CD14-positive monocyte (primary cell): Measurements from ENCODE around the gene KRT6C. TPM values are rescaled to one million over a fixed set of nuclear protein-coding genes. Genes with fewer than 3 reads are reported as not detected.

Experiments
- DNase-seq, 3 donors: peaks; one replicate each; pipeline ENCODE4 v3.0.0-alpha.2; 2011 to 2022
- H2AFZ ChIP-seq: 2 replicates; pipeline ENCODE4 v1.6.0; 2012; ENCODE audit warnings: mild to moderate bottlenecking, low read depth, low read length, inconsistent platforms; ENCODE audit not compliant: insufficient read depth, poor library complexity, severe bottlenecking
- H3K27ac ChIP-seq, 2 donors: 1 replicate in 1 of 2; 2 replicates in 1 of 2; pipeline ENCODE4 v1.5.1; 2012 to 2013; ENCODE audit warnings: low read length in 2 of 2, control low read depth in 1 of 2, inconsistent platforms in 1 of 2, low read depth in 1 of 2, mild to moderate bottlenecking in 1 of 2
- H3K27me3 ChIP-seq, 2 donors: one replicate each; pipeline versions ENCODE4 v1.6.0 to v1.6.1; 2011 to 2013; ENCODE audit warnings: low read length in 2 of 2; ENCODE audit not compliant: control insufficient read depth in 2 of 2, insufficient read depth in 2 of 2
- H3K36me3 ChIP-seq, 2 donors: replicated peaks in 1 of 2; 1 replicate in 1 of 2; 2 replicates in 1 of 2; pipeline versions ENCODE4 v1.5.1 to v1.6.1; 2012 to 2013; ENCODE audit warnings: low read length in 2 of 2, control low read depth in 1 of 2, inconsistent platforms in 1 of 2, mild to moderate bottlenecking in 1 of 2; ENCODE audit not compliant: insufficient read depth in 2 of 2, control insufficient read depth in 1 of 2
- H3K4me1 ChIP-seq, 2 donors: 1 replicate in 1 of 2; 2 replicates in 1 of 2; pipeline versions ENCODE4 v1.5.1 to v1.6.1; 2012 to 2013; ENCODE audit warnings: low read length in 2 of 2, control low read depth in 1 of 2, inconsistent platforms in 1 of 2, mild to moderate bottlenecking in 1 of 2, moderate library complexity in 1 of 2; ENCODE audit not compliant: insufficient read depth in 2 of 2, control insufficient read depth in 1 of 2
- H3K4me2 ChIP-seq: replicated peaks from 2 replicates; pipeline ENCODE3; 2012; ENCODE audit warnings: low read length, moderate library complexity, mild to moderate bottlenecking; ENCODE audit not compliant: poor library complexity, severe bottlenecking; ENCODE audit errors: extremely low read depth
- H3K4me3 ChIP-seq, 3 experiments: fragments of 200-600 bp in 1 of 3; sonication (generic) in 1 of 3; replicated peaks in 1 of 3; 1 replicate in 2 of 3; 2 replicates in 1 of 3; pipeline ENCODE4 v1.5.1; 2011 to 2013; ENCODE audit warnings: low read length in 3 of 3, mild to moderate bottlenecking in 3 of 3, control low read depth in 2 of 3, low read depth in 2 of 3, inconsistent platforms in 1 of 3, moderate library complexity in 1 of 3
- H3K79me2 ChIP-seq: 2 replicates; pipeline ENCODE4 v1.6.0; 2012; ENCODE audit warnings: mild to moderate bottlenecking, control low read depth, inconsistent platforms, low read length, moderate library complexity; ENCODE audit not compliant: insufficient read depth
- H3K9ac ChIP-seq: 2 replicates; pipeline ENCODE4 v1.6.0; 2017; ENCODE audit warnings: low read length, mild to moderate bottlenecking; ENCODE audit not compliant: insufficient read depth, poor library complexity, severe bottlenecking
- H3K9me3 ChIP-seq, 2 donors: replicated peaks in 1 of 2; 1 replicate in 1 of 2; 2 replicates in 1 of 2; pipeline versions ENCODE4 v1.5.1 to v1.6.1; 2012 to 2013; ENCODE audit warnings: low read length in 2 of 2, control low read depth in 1 of 2; ENCODE audit not compliant: control insufficient read depth in 1 of 2, insufficient read depth in 1 of 2
- H4K20me1 ChIP-seq: 2 replicates; pipeline ENCODE4 v1.6.0; 2012; ENCODE audit warnings: mild to moderate bottlenecking, low read length, control low read depth, moderate library complexity; ENCODE audit not compliant: insufficient read depth
- H3K27ac Mint-ChIP-seq, 7 donors: one replicate each; pipeline ENCODE4 v1.8.0; 2020; ENCODE audit warnings: mild to moderate bottlenecking in 7 of 7, mixed read lengths in 7 of 7, moderate library complexity in 6 of 7, inconsistent platforms in 2 of 7
- H3K27me3 Mint-ChIP-seq, 3 donors: one replicate each; pipeline ENCODE4 v1.8.0; 2021 to 2022; ENCODE audit warnings: low read depth in 3 of 3, mild to moderate bottlenecking in 3 of 3, mixed read lengths in 3 of 3, moderate library complexity in 3 of 3, inconsistent platforms in 1 of 3
- H3K36me3 Mint-ChIP-seq, 2 donors: one replicate each; pipeline ENCODE4 v1.8.0; 2020; ENCODE audit warnings: mixed read lengths in 2 of 2, inconsistent platforms in 1 of 2, mild to moderate bottlenecking in 1 of 2
- H3K4me1 Mint-ChIP-seq: one replicate; pipeline ENCODE4 v1.8.0; 2020; ENCODE audit warnings: mild to moderate bottlenecking, mixed read lengths
- H3K4me3 Mint-ChIP-seq, 2 donors: one replicate each; pipeline ENCODE4 v1.8.0; 2020; ENCODE audit warnings: mild to moderate bottlenecking in 2 of 2, mixed read lengths in 2 of 2, moderate library complexity in 1 of 2
- H3K9me3 Mint-ChIP-seq, 7 donors: one replicate each; pipeline ENCODE4 v1.8.0; 2020 to 2022; ENCODE audit warnings: mixed read lengths in 7 of 7, mild to moderate bottlenecking in 6 of 7, moderate library complexity in 6 of 7, inconsistent platforms in 2 of 7
- CTCF ChIP-seq: fragments of 200-600 bp; IDR thresholded peaks from one replicate; pipeline ENCODE4 v1.8.0; 2022; ENCODE audit warnings: antibody characterized with exemption, mild to moderate bottlenecking
- WGBS: methylation state at CpG from one replicate; pipeline ENCODE4 v1.1.5; 2013; ENCODE audit warnings: missing lambda C conversion rate; ENCODE audit not compliant: insufficient coverage; 5-methylcytosine and 5-hydroxymethylcytosine counted together
- intact Hi-C, 2 donors: fragments of 100-400 bp; cut with micrococcal nuclease; formaldehyde crosslinking; loops; one replicate each; pipeline versions ENCODE4 v1.15.0 to v1.15.1; 2023
- polyA plus RNA-seq, 3 donors: library from polyadenylated mRNA; depleted of rRNA in 1 of 3; unstranded in 2 of 3; stranded (reverse) in 1 of 3; fragments of 300-500 nt in 2 of 3; fragments of >200 nt in 1 of 3; fragmentation: Illumina TruSeq in 2 of 3; gene quantifications; 1 replicate in 2 of 3; 2 replicates in 1 of 3; pipeline ENCODE4 v1.2.3, GENCODE V29; 2012 to 2021

KRT6C gene
- polyA plus RNA-seq, 3 donors, result not detected

DNA sequence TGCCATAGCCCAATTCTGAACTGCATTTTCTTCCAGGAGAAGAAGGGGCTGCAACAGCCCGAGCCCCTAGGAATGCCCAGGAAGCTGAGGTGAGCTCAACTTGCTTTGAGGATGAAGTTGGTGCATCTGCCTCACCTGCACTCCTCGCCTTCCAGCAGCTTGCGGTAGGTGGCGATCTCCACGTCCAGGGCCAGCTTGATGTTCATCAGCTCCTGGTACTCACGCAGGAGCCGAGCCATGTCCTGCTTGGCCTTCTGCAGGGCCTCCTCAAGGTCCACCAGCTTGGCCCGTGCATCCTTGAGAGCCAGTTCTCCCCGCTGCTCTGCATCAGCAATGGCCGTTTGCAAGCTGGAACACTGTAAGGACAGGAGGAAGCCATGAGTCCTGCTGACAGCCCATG lies 45.5 kb downstream of the KRT6C start:
- Histone ChIP-seq H4K20me1 (no peaks in the 10 kb centered on the region), H3K79me2 (no peaks in the 10 kb centered on the region), H2AFZ (no peak overlapping the region), H3K27me3 (no peaks in the 10 kb centered on the region), H3K4me1 (no peaks in the 10 kb centered on the region), H3K4me2 (no peak overlapping the region), H3K27ac (no peak overlapping the region), H3K9ac (no peak overlapping the region), H3K9me3 (no peaks in the 10 kb centered on the region), H3K36me3 (no peaks in the 10 kb centered on the region), H3K4me3 (no peak overlapping the region)
- no peaks in the 10 kb centered on the region for H3K4me1 Mint-ChIP-seq
- H3K4me3 Mint-ChIP-seq, result no peak overlapping the region
- TF ChIP-seq CTCF, result no peak
- intact Hi-C loops, result no loop called here
- no peaks in the 10 kb centered on the region for H3K9me3 Mint-ChIP-seq
- 74% methylated on average over 9 of the region's 10 CpGs for WGBS
- no peak overlapping the region for H3K27ac Mint-ChIP-seq
- no peaks in the 10 kb centered on the region for H3K36me3 Mint-ChIP-seq
- DNase-seq, result no peak
- H3K27me3 Mint-ChIP-seq, result peaks cover 7 to 13% (median 10%) of the 10 kb centered on the region in 3 donors

GRCh38 chr12:52427083-52427482 lies 46.5 kb downstream of the KRT6C start:
- H3K27me3 ChIP-seq, result no peaks in the 10 kb centered on the region
- intact Hi-C loops, result no loop called here
- H2AFZ ChIP-seq, result no peak overlapping the region
- H3K27me3 Mint-ChIP-seq, result peaks cover 7 to 15% (median 10%) of the 10 kb centered on the region in 3 donors
- no peak overlapping the region for H3K27ac ChIP-seq
- no peak overlapping the region for H3K4me2 ChIP-seq
- no peak overlapping the region for H3K9ac ChIP-seq
- H3K9me3 ChIP-seq, result no peaks in the 10 kb centered on the region
- no peak for TF ChIP-seq CTCF
- H3K36me3 ChIP-seq, result no peaks in the 10 kb centered on the region
- H3K4me1 Mint-ChIP-seq, result no peaks in the 10 kb centered on the region
- WGBS, result no CpG with 5 or more reads among the region's 1 CpG
- H3K36me3 Mint-ChIP-seq, result no peaks in the 10 kb centered on the region
- H3K4me3 Mint-ChIP-seq, result no peak overlapping the region
- H3K4me1 ChIP-seq, result no peaks in the 10 kb centered on the region
- H4K20me1 ChIP-seq, result no peaks in the 10 kb centered on the region
- H3K4me3 ChIP-seq, result no peak overlapping the region
- no peaks in the 10 kb centered on the region for H3K79me2 ChIP-seq
- H3K27ac Mint-ChIP-seq, result no peak overlapping the region
- DNase-seq, result no peak
- no peaks in the 10 kb centered on the region for H3K9me3 Mint-ChIP-seq
